NCI-H146 treated with DMSO at 0.1 percent for 48 hours (cell line): ENCODE data around the gene ZNF483.
"Not testable (repeated sequence)": the region's sequence is repeated elsewhere in the genome, so short reads cannot be mapped to it uniquely, and the experiment has no call there.

Source experiments
- DNase-seq: peaks from one replicate; lab custom pipeline; 2025; ENCODE audit not compliant: unreplicated experiment; lab: John Stamatoyannopoulos, UW

The ZNF483 gene

DNA sequence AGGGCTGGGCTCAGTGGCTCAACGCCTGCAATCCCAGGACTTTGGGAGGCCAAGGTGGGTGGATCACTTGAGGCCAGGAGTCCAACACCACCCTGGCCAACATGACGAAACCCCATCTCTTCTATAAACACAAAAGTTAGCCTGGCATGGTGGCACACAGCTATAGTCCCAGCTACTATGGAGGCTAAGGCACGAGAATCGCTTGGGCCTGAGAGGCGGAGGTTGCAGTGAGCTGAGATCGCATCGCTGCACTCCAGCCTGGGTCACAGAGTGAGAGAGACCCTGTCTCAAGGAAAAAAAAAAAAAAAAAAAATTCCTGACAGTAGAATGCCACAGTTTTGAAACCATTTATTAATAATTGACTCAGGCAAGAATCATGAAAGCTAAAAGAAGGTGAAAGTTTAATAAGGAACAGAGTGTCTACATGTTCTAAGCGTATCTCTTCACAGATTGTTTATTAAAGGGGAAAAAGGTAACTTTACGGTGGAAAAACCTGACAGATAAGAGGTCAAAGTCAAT is 80.1 kb downstream of the ZNF483 start:
- no peak for DNase-seq

DNA sequence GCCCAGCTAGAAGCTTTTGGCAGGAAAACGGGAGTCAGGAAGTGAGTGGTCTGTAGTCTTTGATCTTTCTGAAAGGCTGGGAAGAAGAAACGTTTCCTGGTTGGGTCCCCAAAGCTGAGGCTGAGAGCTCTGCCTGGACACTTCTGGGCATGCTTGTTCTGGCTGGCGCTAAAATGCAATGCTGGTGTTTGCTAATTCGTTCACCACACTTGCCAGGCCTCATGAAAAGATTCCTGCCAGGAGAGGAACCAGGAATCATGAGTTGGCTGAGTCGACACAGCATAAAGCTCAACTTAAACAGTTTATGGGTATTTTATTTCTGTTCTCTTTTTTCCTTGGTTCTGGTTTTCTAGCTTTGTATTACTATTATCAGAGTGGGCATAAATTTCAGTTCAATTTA is 85.2 kb downstream of the ZNF483 start:
- DNase-seq, result no peak

DNA sequence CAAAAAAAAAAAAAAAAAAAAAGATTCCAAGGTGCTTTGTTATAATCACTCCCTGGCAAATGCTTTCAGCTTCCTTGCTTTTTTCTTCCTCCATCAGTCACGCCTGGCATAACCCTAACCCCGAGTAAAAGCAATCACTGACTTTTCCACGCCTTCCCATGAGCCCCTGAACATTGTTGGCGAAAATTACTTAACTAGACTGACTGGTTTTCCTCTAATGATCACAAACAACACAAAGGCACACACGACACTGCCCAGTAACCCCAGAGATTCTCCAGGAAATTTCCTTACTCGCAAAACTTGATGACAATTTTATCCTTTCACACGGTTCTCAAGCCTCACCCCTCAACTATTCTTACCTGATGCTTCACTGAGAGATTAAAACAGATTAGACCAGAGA is 85.9 kb downstream of the ZNF483 start:
- DNase-seq, result no peak

DNA sequence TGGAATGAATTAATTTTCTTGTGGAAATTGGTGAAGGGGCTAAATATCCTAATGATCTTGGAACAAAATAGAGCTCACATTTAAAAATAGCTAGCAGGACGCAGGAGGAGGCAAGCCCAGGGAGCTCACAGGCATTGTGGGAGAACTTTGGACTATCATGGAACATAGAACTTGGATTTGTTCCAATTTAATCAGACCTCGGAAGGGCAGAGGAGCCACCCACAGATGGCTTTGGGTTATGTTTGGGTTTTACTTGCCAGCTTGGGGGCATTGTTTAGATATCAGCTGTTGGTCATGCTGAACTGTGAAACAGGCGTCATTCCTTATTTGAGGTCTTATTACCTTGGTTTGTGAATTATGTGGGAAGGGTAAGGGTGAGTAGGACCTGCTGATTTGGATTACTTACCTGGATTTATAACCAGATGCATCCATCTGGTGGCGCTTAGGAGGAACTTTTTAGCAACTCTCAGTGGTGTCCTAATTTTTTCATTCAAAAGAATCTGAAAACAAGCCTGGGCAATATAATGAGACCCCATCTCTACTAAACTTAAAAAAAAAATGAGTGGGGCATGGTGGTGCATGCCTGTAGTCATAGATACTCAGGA is 88.6 kb downstream of the ZNF483 start:
- DNase-seq, result no peak

DNA sequence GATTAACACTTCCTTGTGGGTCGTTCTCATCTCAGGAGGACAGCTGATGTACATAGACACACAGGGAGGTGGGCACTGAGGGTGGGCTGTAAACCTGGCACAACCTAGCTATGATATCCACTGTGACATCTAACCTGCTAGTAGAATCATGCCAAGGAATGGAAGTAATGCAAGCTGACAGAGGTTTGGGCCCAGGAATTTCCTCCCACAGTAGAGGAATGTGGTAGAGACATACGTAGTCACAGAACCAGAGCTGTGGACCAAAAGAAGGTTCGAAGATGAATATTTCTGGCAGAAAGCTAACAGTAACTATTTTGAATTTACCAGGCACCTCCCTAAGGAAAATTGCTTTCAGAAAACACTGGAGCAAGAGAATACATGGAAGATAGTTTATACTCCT is 90.9 kb downstream of the ZNF483 start:
- no peak for DNase-seq

DNA sequence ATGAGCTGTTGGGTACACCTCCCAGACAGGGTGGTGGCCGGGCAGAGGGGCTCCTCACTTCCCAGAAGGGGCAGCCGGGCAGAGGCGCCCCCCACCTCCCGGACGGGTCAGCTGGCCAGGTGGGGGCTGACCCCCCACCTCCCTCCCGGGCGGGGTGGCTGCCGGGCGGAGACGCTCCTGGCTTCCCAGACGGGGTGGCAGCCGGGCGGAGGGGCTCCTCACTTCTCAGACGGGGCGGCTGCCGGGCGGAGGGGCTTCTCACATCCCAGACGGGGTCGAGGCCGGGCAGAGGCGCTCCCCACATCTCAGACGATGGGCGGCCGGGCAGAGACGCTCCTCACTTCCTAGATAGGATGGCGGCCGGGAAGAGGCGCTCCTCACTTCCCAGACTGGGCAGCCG is 92.4 kb downstream of the ZNF483 start:
- not testable (repeated sequence) for DNase-seq

DNA sequence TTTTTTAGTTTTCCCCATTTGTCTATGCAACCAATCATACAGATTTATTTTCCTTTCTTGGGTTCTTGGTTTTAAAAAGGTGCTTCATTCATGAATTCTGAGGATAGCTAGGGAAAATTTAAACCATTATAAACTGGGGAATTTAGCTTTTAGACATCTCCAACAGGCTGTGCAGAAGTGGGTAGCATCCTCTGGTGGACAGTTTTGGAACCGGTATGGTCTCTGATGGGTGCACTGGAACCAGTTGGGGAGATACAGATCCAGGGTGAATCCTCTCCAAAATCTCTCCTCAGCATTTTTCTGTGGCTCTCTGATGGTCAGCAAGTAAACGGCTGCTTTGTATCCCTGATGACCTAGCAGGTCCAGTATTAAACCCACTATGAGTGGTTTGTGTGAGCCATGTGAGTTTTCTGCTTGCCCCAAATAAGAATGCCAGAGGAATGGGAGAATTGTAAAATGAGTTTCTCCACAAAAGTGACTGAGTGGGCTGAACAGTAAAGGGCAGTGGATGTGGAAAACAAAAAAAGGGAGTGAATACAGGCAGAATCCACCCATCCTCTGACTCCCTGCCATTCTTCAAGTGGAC is 97.0 kb downstream of the ZNF483 start:
- no peak for DNase-seq

DNA sequence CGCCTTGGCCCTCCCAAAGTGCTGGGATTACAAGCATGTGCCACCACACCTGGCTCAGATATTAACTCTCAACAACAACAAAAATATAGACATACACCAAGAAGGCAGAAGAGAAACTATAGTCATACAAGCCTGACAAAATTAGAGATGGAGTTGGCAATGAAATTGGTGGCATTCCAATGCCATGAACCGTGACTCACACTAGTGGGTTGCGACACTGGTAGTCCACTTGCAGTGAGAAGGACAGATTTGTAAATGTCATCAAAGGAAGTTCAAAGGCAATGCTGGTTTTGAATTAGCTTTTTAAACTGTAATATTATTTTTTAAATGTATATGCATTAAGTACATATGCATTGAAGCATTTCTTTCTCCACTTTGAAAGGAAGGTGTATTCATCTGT is 97.6 kb downstream of the ZNF483 start:
- no peak for DNase-seq
